NB4 (cell line): Measurements from ENCODE around the gene C1orf94.

Experiments
- DNase-seq: peaks from one replicate; pipeline ENCODE4 v3.0.0; 2010; ENCODE audit warnings: low read depth
- H3K4me3 ChIP-seq: one replicate; pipeline ENCODE4 v1.5.1; 2011; ENCODE audit warnings: mild to moderate bottlenecking, low read depth, low read length, moderate library complexity
- CTCF ChIP-seq: IDR thresholded peaks from one replicate; pipeline ENCODE4 v1.5.1; 2012; ENCODE audit warnings: low read depth, low read length
- MAX ChIP-seq: IDR thresholded peaks from 2 replicates; pipeline ENCODE4 v1.6.1; 2011; ENCODE audit warnings: low read depth, low read length
- MYC ChIP-seq: IDR thresholded peaks from 2 replicates; pipeline ENCODE4 v1.6.1; 2011; ENCODE audit warnings: low read depth, low read length
- POLR2A ChIP-seq: IDR thresholded peaks from 2 replicates; pipeline ENCODE4 v1.6.1; 2011; ENCODE audit warnings: mild to moderate bottlenecking; ENCODE audit not compliant: insufficient read length; ENCODE audit errors: extremely low read depth

C1orf94 gene

GRCh38 chr1:34176830-34177603, at the start of gene C1orf94:
Gene C1orf94 (plus strand): TSS chr1:34176907. CDS start chr1:34177790, 883 bp downstream.
- TF ChIP-seq CTCF: no peak
- TF ChIP-seq MAX: no peak
- no peak for TF ChIP-seq MYC
- TF ChIP-seq POLR2A: no peak
- no peak within 1 kb of the TSS for H3K4me3 ChIP-seq
- no peak for DNase-seq

- no peak overlapping the region for H3K4me3 ChIP-seq
- DNase-seq: no peak
- TF ChIP-seq MAX: no peak
- no peak for TF ChIP-seq MYC
- no peak for TF ChIP-seq POLR2A
- no peak for TF ChIP-seq CTCF
These were observed 49.4 kb upstream of the C1orf94 start for GRCh38 chr1:34127006-34128000.

- no peak for DNase-seq
- no peak for TF ChIP-seq MYC
- TF ChIP-seq MAX: no peak
- TF ChIP-seq CTCF: no peak
- no peak for TF ChIP-seq POLR2A
These were observed 48.4 kb upstream of the C1orf94 start for GRCh38 chr1:34128186-34128889.

GRCh38 chr1:34129630-34130029, 47.1 kb upstream of the C1orf94 start:
- DNase-seq: no peak
- no peak overlapping the region for H3K4me3 ChIP-seq
- TF ChIP-seq MYC (no peak), POLR2A (no peak)

More at GRCh38 chr1:34128186-34128889, 48.4 kb upstream of the C1orf94 start:
- H3K4me3 ChIP-seq: no peak overlapping the region

GRCh38 chr1:34130306-34130705, 46.4 kb upstream of the C1orf94 start:
- no peak overlapping the region for H3K4me3 ChIP-seq
- DNase-seq: no peak

More at GRCh38 chr1:34130306-34130705, 46.4 kb upstream of the C1orf94 start:
- no peak for TF ChIP-seq MYC
- TF ChIP-seq CTCF: no peak
- no peak for TF ChIP-seq POLR2A
- TF ChIP-seq MAX: no peak
